ENCODE results near the gene UBE2E1. TPM values are rescaled to one million over a fixed set of nuclear protein-coding genes. Genes with fewer than 3 reads are reported as not detected.

UBE2E1 gene
- total and polyA plus RNA-seq, 8 donors = 3.2 to 226 (median 78.1) TPM

GRCh38 chr3:23888617-23889228, 83.0 kb downstream of the UBE2E1 start:
- peaks cover 0 to 20% (median 5%) of the 10 kb centered on the region in 4 donors for H3K4me1 ChIP-seq
- 44 to 58% (median 48%) methylated on average over 3 of the region's 3 CpGs for WGBS, 5 donors
- TF ChIP-seq EP300 (IDR thresholded peaks at IDR 0.05) = no peak
- peak in 5 of 7 experiments; percentile 47 to 90 (median 84) for TF ChIP-seq CTCF (IDR thresholded peaks at IDR 0.05)
- no peak for TF ChIP-seq POLR2A (IDR thresholded peaks at IDR 0.05)
- TF ChIP-seq POLR2AphosphoS5 (IDR thresholded peaks at IDR 0.05) = no peak
- no peaks in the 10 kb centered on the region for H3K27me3 ChIP-seq
- no peak overlapping the region for H3K4me3 ChIP-seq
- no peaks in the 10 kb centered on the region for H3K9me3 ChIP-seq
- H3K27ac ChIP-seq = no peak overlapping the region
- intact Hi-C loops (cut with DNase I; ENCODE audit: low total_unique reads) = no loop called here
- DNase-seq = peak in 1 of 2 donors; percentile 67
- peaks cover 0 to 44% (median 24%) of the 10 kb centered on the region in 4 donors for H3K36me3 ChIP-seq

DNA sequence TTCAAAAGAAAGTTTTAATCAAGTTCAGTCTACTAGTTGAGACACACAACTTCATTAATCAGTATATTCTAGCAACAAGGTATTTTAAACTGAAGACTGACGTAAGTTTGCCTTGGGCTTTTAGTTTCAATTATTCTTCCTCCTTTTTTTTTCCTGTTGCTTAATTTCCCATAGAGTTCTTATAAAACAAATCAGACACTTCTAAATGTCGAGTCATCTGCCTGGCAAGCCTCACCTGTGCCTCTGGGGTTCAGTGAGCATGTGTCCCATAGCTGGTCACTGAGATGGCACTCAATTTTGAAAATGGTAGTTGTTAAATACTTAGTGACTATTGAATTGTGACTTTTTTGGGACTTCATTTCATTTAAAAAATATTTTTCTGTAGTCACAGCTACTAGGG, 83.6 kb downstream of the UBE2E1 start:
- Histone ChIP-seq H3K36me3 (peaks cover 0 to 44% (median 24%) of the 10 kb centered on the region in 4 donors), H3K27me3 (no peaks in the 10 kb centered on the region), H3K4me1 (peaks cover 0 to 20% (median 5%) of the 10 kb centered on the region in 4 donors), H3K9me3 (no peaks in the 10 kb centered on the region), H3K27ac (no peak overlapping the region), H3K4me3 (no peak overlapping the region)
- TF ChIP-seq POLR2AphosphoS5 (IDR thresholded peaks at IDR 0.05) (no peak), EP300 (IDR thresholded peaks at IDR 0.05) (no peak), CTCF (IDR thresholded peaks at IDR 0.05) (no peak), POLR2A (IDR thresholded peaks at IDR 0.05) (no peak)
- WGBS, 5 donors = 72 to 82% (median 81%) methylated on average over 2 of the region's 2 CpGs
- DNase-seq = no peak
- intact Hi-C loops (cut with DNase I; ENCODE audit: low total_unique reads) = no loop called here

GRCh38 chr3:23889950-23890349, 84.2 kb downstream of the UBE2E1 start:
- Histone ChIP-seq H3K4me1 (peaks cover 0 to 20% (median 5%) of the 10 kb centered on the region in 4 donors), H3K27me3 (no peaks in the 10 kb centered on the region), H3K9me3 (no peaks in the 10 kb centered on the region), H3K36me3 (peaks cover 0 to 44% (median 24%) of the 10 kb centered on the region in 4 donors), H3K4me3 (no peak overlapping the region), H3K27ac (no peak overlapping the region)
- DNase-seq = no peak
- intact Hi-C loops (cut with DNase I; ENCODE audit: low total_unique reads) = no loop called here
- TF ChIP-seq POLR2A (IDR thresholded peaks at IDR 0.05) = no peak
- TF ChIP-seq EP300 (IDR thresholded peaks at IDR 0.05) = no peak
- no peak for TF ChIP-seq POLR2AphosphoS5 (IDR thresholded peaks at IDR 0.05)
- no peak for TF ChIP-seq CTCF (IDR thresholded peaks at IDR 0.05)
- WGBS, 5 donors = 75 to 82% (median 78%) methylated on average over 5 of the region's 5 CpGs

DNA sequence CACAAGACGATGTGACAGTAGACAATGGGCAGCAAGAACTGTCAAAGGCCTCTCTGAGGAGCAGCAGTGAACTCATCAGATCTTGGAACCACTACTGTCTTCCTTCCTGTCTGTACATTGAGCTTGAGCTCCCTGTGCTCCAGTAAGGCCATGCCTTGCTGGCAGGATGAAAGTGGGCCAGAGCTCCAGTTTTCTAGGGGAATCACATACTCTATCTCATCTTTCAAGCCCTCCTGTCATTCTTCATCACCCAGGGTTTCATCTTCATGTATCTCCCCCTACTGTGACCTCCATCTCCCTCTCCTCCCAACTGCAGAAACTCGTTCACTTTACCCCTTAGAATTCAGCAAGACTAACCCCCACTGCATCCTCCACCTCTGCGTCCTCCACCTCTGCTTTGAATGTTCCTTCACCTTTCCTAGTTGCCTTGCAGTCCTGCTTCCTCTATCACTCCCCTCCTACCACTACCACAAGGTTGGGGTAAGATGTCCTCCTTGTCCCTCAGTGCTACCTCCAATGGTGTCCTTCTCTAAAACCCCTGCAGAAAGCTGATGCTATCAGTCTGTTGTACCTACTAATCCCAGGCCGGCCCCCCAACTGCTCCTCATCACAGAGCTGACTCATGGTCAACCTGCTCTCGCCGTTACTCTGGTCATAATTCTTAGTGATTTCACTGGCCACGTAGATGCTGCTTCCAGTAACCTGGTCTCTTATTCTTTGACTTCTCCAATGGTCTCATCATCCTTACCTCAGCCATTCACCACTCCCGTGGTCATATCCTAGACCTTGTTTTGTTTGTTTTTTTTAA, 88.7 kb downstream of the UBE2E1 start:
- TF ChIP-seq POLR2AphosphoS5 (IDR thresholded peaks at IDR 0.05) (no peak), CTCF (IDR thresholded peaks at IDR 0.05) (no peak), EP300 (IDR thresholded peaks at IDR 0.05) (no peak), POLR2A (IDR thresholded peaks at IDR 0.05) (no peak)
- Histone ChIP-seq H3K4me3 (no peak overlapping the region), H3K4me1 (peaks cover 0 to 2% (median 0%) of the 10 kb centered on the region in 4 donors), H3K9me3 (no peaks in the 10 kb centered on the region), H3K36me3 (peaks cover 0 to 57% (median 45%) of the 10 kb centered on the region in 4 donors), H3K27ac (no peak overlapping the region), H3K27me3 (no peaks in the 10 kb centered on the region)
- intact Hi-C loops (cut with DNase I; ENCODE audit: low total_unique reads) = no loop called here
- DNase-seq = no peak
- 82 to 89% (median 86%) methylated on average over 8 of the region's 8 CpGs for WGBS, 5 donors

Measured in stomach (tissue), 9 donors.